PC-3 (cell line): ENCODE data around the gene CCDC78. TPM values are rescaled to one million over a fixed set of nuclear protein-coding genes. Genes with fewer than 3 reads are reported as not detected.

Experiments
- ATAC-seq: fragments of 200-7000 bp; cut with Tn5 transposase; 2 replicates; pipeline ENCODE4 v1.9.1; 2020; ENCODE audit warnings: mild to moderate bottlenecking, moderate library complexity
- BruUV-seq: library from RNA; stranded (reverse); fragments of 400-500 nt; replicated peaks from 2 replicates; lab custom pipeline; 2021; lab: Mats Ljungman, UMichigan
- CTCF ChIA-PET: fragments of 300-600 bp; sonication (Branson Sonifier 250); formaldehyde crosslinking; loops from one replicate; lab custom pipeline; 2022; ENCODE audit warnings: antibody characterized with exemption; lab: Charles Lee
- POLR2A ChIA-PET: fragments of 300-600 bp; sonication (Branson Sonifier 250); formaldehyde crosslinking; loops from one replicate; lab custom pipeline; 2022; ENCODE audit warnings: antibody characterized with exemption; ENCODE audit not compliant: unreplicated experiment; lab: Charles Lee
- DNase-seq: peaks from one replicate; pipeline ENCODE4 v3.0.0-alpha.2; 2015
- H2AFZ ChIP-seq: fragments of 300-600 bp; sonication (generic); 2 replicates; pipeline ENCODE4 v1.6.0; 2016; ENCODE audit warnings: antibody characterized with exemption, low read length
- H3F3A ChIP-seq: fragments of 300-600 bp; sonication (generic); one replicate; pipeline ENCODE4 v1.6.0; 2017; ENCODE audit warnings: antibody characterized with exemption, low read length, control low read depth, mild to moderate bottlenecking; ENCODE audit not compliant: unreplicated experiment
- H3K27ac ChIP-seq: fragments of 300-600 bp; sonication (generic); 2 replicates; pipeline ENCODE4 v1.5.1; 2016; ENCODE audit warnings: mild to moderate bottlenecking, low read length
- H3K27me3 ChIP-seq: fragments of 300-600 bp; sonication (generic); 2 replicates; pipeline ENCODE4 v1.6.1; 2016; ENCODE audit warnings: low read length, mixed read lengths
- H3K36me3 ChIP-seq: fragments of 300-600 bp; sonication (generic); 2 replicates; pipeline ENCODE4 v1.6.1; 2016; ENCODE audit warnings: low read depth, mixed run types, low read length, mixed read lengths
- H3K4me1 ChIP-seq: fragments of 300-600 bp; sonication (generic); 2 replicates; pipeline ENCODE4 v1.5.1; 2016; ENCODE audit warnings: low read length; ENCODE audit not compliant: insufficient read depth
- H3K4me2 ChIP-seq: fragments of 300-600 bp; sonication (generic); 2 replicates; pipeline ENCODE4 v1.6.0; 2016; ENCODE audit warnings: low read length
- H3K4me3 ChIP-seq: fragments of 300-600 bp; sonication (generic); 2 replicates; pipeline ENCODE4 v1.5.1; 2016; ENCODE audit warnings: mild to moderate bottlenecking, low read length, mixed read lengths
- H3K79me2 ChIP-seq: fragments of 300-600 bp; sonication (generic); 2 replicates; pipeline ENCODE4 v1.6.1; 2017; ENCODE audit warnings: low read length, mixed read lengths
- H3K9ac ChIP-seq: fragments of 300-600 bp; sonication (generic); 2 replicates; pipeline ENCODE4 v1.6.0; 2016; ENCODE audit warnings: mild to moderate bottlenecking, low read length
- H3K9me2 ChIP-seq: fragments of 300-600 bp; sonication (generic); replicated peaks from 2 replicates; pipeline ENCODE4 v1.6.1; 2016; ENCODE audit warnings: mixed run types, low read length, mixed read lengths
- H3K9me3 ChIP-seq: fragments of 300-600 bp; sonication (generic); 2 replicates; pipeline ENCODE4 v1.6.1; 2016; ENCODE audit warnings: low read length, mixed read lengths
- H4K20me1 ChIP-seq: fragments of 300-600 bp; sonication (generic); 2 replicates; pipeline ENCODE4 v1.6.1; 2016; ENCODE audit warnings: low read length, mixed read lengths
- EZH2 ChIP-seq: fragments of 300-600 bp; sonication (generic); IDR thresholded peaks from one replicate; pipeline ENCODE4 v1.6.1; 2017; ENCODE audit warnings: antibody characterized with exemption, mild to moderate bottlenecking, low read length; ENCODE audit not compliant: unreplicated experiment
- EZH2phosphoT487 ChIP-seq: fragments of 300-600 bp; sonication (generic); IDR thresholded peaks from 2 replicates; pipeline ENCODE4 v1.6.1; 2018; ENCODE audit warnings: mild to moderate bottlenecking, antibody characterized with exemption, low read length, borderline replicate concordance
- intact Hi-C: fragments of 100-400 bp; cut with micrococcal nuclease; formaldehyde crosslinking; loops from 2 replicates; pipeline ENCODE4 v1.9.0; 2023
- total RNA-seq: library from RNA; depleted of rRNA; stranded (reverse); fragments of >200 nt; gene quantifications from 2 replicates; pipeline ENCODE4 v1.2.3, GENCODE V29; 2014
- TF ChIP-seq, protein P1 (sequence below): fragments of 300-600 bp; sonication (generic); conservative IDR thresholded peaks from 2 replicates; pipeline ENCODE4 v1.5.1; 2017; ENCODE audit warnings: antibody characterized with exemption, low read depth, mild to moderate bottlenecking, low read length

The CCDC78 gene
- total RNA-seq, 1 experiment from 2014 or later = 3.3 TPM

DNA sequence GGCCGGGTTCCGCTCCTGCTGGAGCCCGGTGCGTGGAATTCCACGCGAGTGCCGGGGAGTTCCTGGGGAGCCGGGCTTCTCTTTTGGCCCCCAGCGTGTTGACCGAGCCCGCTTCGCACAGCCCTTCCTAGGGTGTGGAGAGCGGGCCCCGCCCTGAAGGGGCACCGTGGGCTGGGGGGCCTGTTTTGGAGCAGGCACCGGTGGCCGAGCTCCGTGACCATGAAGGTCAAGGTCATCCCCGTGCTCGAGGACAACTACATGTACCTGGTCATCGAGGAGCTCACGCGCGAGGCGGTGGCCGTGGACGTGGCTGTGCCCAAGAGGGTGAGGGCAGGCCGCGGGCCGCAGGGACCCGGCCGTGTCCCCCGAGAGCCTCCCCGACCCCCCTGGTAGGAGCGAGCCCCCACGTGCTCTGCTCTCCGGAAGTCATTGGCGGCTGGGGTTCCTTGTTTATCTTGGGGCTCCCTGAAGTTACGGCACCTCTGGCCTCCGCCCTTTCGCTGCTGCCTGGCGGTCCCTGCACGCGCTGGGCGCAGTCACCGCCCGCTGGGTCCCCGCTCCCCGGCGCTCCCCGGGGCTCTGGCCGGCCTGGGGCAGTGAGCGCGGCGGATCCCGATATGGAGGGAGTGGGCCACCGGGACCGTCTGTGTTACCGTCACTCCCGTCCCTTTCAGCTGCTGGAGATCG lies 1.2 kb upstream of the CCDC78 start:
- Histone ChIP-seq H2AFZ (no peak overlapping the region), H3K9me2 (no peaks in the 10 kb centered on the region), H3K9ac (peak overlapping the region; percentile 34; the same call in 1 of the 2 replicates), H3K27me3 (no peaks in the 10 kb centered on the region), H3F3A (peaks cover 3% of the 10 kb centered on the region), H3K4me1 (peaks cover 8% of the 10 kb centered on the region; the same call in 1 of the 2 replicates), H3K4me3 (peak overlapping the region; percentile 66), H3K36me3 (no peaks in the 10 kb centered on the region), H3K4me2 (peak overlapping the region; percentile 83), H3K9me3 (no peaks in the 10 kb centered on the region), H3K27ac (no peak overlapping the region), H3K79me2 (0 out of 2 replicates have a peak, but pooled peaks cover 9% of the 10 kb centered on the region), H4K20me1 (no peaks in the 10 kb centered on the region)
- CTCF ChIA-PET = interaction anchor here (0.5 to 1.1 kb wide), 2 partner anchors 11 to 330 kb away, joined by 3 read pairs; no protein-coding TSS in a partner anchor
- no TSS peak for BruUV-seq
- POLR2A ChIA-PET = interaction anchor here (0.6 kb wide), 3 partner anchors 31 to 652 kb away, joined by 3 to 5 read pairs (median 3); no protein-coding TSS in a partner anchor
- intact Hi-C loops = no loop called here
- ATAC-seq (peak; percentile 4), DNase-seq (no peak)
- TF ChIP-seq, protein P1, sequence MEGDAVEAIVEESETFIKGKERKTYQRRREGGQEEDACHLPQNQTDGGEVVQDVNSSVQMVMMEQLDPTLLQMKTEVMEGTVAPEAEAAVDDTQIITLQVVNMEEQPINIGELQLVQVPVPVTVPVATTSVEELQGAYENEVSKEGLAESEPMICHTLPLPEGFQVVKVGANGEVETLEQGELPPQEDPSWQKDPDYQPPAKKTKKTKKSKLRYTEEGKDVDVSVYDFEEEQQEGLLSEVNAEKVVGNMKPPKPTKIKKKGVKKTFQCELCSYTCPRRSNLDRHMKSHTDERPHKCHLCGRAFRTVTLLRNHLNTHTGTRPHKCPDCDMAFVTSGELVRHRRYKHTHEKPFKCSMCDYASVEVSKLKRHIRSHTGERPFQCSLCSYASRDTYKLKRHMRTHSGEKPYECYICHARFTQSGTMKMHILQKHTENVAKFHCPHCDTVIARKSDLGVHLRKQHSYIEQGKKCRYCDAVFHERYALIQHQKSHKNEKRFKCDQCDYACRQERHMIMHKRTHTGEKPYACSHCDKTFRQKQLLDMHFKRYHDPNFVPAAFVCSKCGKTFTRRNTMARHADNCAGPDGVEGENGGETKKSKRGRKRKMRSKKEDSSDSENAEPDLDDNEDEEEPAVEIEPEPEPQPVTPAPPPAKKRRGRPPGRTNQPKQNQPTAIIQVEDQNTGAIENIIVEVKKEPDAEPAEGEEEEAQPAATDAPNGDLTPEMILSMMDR = no peak
- no peak for TF ChIP-seq EZH2phosphoT487
- TF ChIP-seq EZH2 = no peak

DNA sequence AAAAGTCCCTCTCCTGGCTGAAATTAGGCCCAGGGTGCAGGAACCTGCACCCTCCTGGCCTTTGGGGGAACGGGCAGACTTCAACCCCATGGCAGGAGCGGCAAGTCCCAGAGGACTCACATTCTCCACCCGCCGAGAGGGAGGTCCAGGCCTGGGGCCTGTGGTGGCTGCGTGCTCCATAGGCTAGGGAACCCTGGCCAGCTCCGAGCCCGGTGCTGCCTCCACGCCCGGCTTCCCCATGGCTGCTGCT lies 130 bp downstream of the CCDC78 start:
- H3K27me3 ChIP-seq = no peaks in the 10 kb centered on the region
- H3K27ac ChIP-seq = no peak overlapping the region
- H3K4me2 ChIP-seq = peak overlapping the region; percentile 54; the same call in 1 of the 2 replicates
- peaks cover 3% of the 10 kb centered on the region for H3F3A ChIP-seq
- CTCF ChIA-PET = interaction anchor here (0.7 to 1.2 kb wide), 2 partner anchors 12 to 14 kb away, joined by 3 to 5 read pairs; no protein-coding TSS in a partner anchor
- H3K36me3 ChIP-seq = no peaks in the 10 kb centered on the region
- DNase-seq = no peak
- H3K9me2 ChIP-seq = no peaks in the 10 kb centered on the region
- H3K79me2 ChIP-seq = 0 out of 2 replicates have a peak, but pooled peaks cover 9% of the 10 kb centered on the region
- intact Hi-C loops = no loop called here
- no peaks in the 10 kb centered on the region for H3K9me3 ChIP-seq
- POLR2A ChIA-PET = no interaction called here
- H3K4me1 ChIP-seq = peaks cover 17% of the 10 kb centered on the region; the same call in 1 of the 2 replicates
- H3K4me3 ChIP-seq = peak overlapping the region; percentile 38; the same call in 1 of the 2 replicates
- no TSS peak for BruUV-seq
- H2AFZ ChIP-seq = no peak overlapping the region
- ATAC-seq = no peak
- H4K20me1 ChIP-seq = no peaks in the 10 kb centered on the region
- TF ChIP-seq EZH2 (no peak), EZH2phosphoT487 (no peak)
- TF ChIP-seq, protein P1 = no peak
- H3K9ac ChIP-seq = no peak overlapping the region
